Glutamatergic neuron (in vitro differentiated cells): ENCODE data around the gene NPC2. TPM values are rescaled to one million over a fixed set of nuclear protein-coding genes. Genes with fewer than 3 reads are reported as not detected.

Experiments
- DNase-seq: peaks from one replicate; pipeline ENCODE4 v3.0.0; 2022
- H3K27ac Mint-ChIP-seq: one replicate; pipeline ENCODE4 v1.8.0; 2020; ENCODE audit warnings: mild to moderate bottlenecking, mixed read lengths, inconsistent platforms; ENCODE audit not compliant: unreplicated experiment
- H3K27me3 Mint-ChIP-seq: one replicate; pipeline ENCODE4 v1.8.0; 2020; ENCODE audit warnings: mild to moderate bottlenecking, moderate library complexity, mixed read lengths, inconsistent platforms; ENCODE audit not compliant: unreplicated experiment
- H3K36me3 Mint-ChIP-seq: one replicate; pipeline ENCODE4 v1.8.0; 2020; ENCODE audit warnings: mild to moderate bottlenecking, mixed read lengths, inconsistent platforms; ENCODE audit not compliant: unreplicated experiment
- H3K4me1 Mint-ChIP-seq: one replicate; pipeline ENCODE4 v1.8.0; 2020; ENCODE audit warnings: mild to moderate bottlenecking, low read depth, mixed read lengths, inconsistent platforms; ENCODE audit not compliant: unreplicated experiment
- H3K4me3 Mint-ChIP-seq: one replicate; pipeline ENCODE4 v1.8.0; 2020; ENCODE audit warnings: mild to moderate bottlenecking, mixed read lengths, inconsistent platforms; ENCODE audit not compliant: unreplicated experiment
- H3K9me3 Mint-ChIP-seq: one replicate; pipeline ENCODE4 v1.8.0; 2020; ENCODE audit warnings: mild to moderate bottlenecking, moderate library complexity, mixed read lengths, inconsistent platforms; ENCODE audit not compliant: unreplicated experiment
- total RNA-seq: library from RNA; stranded (reverse); fragmentation: NEBNext Ultra II Directional; extraction: Animal tissue kit (Norgen Biotek cat#: 25700); gene quantifications from one replicate; pipeline ENCODE4 v1.2.1, GENCODE V29; 2021; ENCODE audit not compliant: unreplicated experiment
- TF ChIP-seq, protein P1 (sequence below): fragments of 200-600 bp; sonication (generic); IDR thresholded peaks from one replicate; pipeline ENCODE4 v1.5.0; 2021; ENCODE audit not compliant: partially characterized antibody, unreplicated experiment

Gene NPC2
- total RNA-seq, 1 donor from 2014 or later = 17.6 TPM

DNA sequence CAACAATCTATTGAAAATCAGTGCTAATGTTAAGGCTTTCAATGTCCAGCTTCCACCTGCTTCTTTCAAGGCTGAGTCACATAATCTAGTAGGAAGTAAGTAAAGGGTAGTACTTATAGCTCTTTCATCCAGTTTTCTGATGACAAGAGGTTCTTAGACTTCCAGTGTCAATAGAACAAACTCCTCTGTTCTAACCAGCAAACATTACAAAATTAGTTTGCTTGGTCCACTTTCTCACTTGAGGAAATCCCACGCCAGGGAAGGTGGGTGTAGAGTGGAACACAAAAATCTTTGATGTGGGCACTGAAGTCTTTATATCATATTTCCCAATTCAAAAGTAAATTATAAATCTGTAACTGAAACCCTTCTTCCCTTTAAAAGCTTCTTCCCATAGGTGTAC, 2.6 kb downstream of the NPC2 start:
- Mint-ChIP-seq H3K27ac (no peak overlapping the region), H3K4me1 (peaks cover 4% of the 10 kb centered on the region), H3K27me3 (peaks cover 5% of the 10 kb centered on the region), H3K9me3 (no peaks in the 10 kb centered on the region), H3K4me3 (no peak overlapping the region), H3K36me3 (no peaks in the 10 kb centered on the region)
- no peak for DNase-seq
- TF ChIP-seq, protein P1, sequence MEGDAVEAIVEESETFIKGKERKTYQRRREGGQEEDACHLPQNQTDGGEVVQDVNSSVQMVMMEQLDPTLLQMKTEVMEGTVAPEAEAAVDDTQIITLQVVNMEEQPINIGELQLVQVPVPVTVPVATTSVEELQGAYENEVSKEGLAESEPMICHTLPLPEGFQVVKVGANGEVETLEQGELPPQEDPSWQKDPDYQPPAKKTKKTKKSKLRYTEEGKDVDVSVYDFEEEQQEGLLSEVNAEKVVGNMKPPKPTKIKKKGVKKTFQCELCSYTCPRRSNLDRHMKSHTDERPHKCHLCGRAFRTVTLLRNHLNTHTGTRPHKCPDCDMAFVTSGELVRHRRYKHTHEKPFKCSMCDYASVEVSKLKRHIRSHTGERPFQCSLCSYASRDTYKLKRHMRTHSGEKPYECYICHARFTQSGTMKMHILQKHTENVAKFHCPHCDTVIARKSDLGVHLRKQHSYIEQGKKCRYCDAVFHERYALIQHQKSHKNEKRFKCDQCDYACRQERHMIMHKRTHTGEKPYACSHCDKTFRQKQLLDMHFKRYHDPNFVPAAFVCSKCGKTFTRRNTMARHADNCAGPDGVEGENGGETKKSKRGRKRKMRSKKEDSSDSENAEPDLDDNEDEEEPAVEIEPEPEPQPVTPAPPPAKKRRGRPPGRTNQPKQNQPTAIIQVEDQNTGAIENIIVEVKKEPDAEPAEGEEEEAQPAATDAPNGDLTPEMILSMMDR = no peak

DNA sequence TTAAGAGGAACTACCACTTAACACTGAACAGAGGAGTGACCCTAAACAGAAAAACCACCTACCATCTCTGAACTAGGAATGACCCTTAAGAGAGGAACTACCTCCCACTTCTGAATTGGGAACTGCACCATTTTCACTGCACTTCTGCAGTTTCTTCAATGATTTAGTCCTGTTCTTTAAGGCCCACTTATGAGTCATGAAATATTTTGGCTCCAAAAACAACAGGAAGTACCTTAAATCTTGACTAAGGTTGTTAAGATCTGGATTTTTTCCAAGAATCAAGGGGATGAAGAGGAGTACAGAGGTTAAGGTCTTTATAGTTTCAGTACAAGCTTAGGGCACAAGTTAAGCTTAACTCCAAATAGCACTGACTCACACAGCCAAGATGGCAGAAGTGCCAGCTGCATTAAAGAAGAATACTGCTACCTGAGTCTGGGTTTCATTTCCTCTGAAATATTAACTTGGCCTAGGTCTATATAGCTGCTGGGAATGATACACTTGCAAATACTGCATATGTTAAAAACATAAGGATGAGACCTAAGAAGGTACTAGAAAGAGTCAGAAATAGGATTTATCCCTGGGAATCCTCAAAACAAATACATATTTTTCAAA, 4.2 kb downstream of the NPC2 start:
- no peaks in the 10 kb centered on the region for H3K4me1 Mint-ChIP-seq

DNA sequence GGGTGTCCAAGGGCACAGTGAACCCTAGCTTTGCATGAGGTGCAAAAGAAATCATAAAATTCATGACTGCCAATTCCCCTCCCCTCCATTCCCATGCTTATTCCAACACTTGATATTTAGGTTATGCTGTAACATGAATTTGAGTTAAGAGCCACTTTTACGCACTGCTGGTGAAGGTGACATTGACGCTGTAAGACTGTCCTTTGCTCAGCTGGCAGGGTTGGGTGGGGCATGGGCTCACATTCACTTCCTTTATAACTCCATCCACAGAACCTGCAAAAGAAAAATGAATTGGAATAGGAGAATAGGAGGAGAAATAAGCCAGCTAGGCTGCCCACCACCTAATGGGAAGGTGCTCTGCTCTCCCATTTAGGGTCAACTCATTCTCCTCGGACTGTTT, 6.9 kb downstream of the NPC2 start:
- DNase-seq = no peak
- H3K4me3 Mint-ChIP-seq = no peak overlapping the region
- TF ChIP-seq, protein P1 = no peak
- no peaks in the 10 kb centered on the region for H3K4me1 Mint-ChIP-seq
- H3K36me3 Mint-ChIP-seq = no peaks in the 10 kb centered on the region
- no peak overlapping the region for H3K27ac Mint-ChIP-seq
- H3K27me3 Mint-ChIP-seq = peaks cover 3% of the 10 kb centered on the region
- H3K9me3 Mint-ChIP-seq = no peaks in the 10 kb centered on the region

More for the DNA sequence above, 4.2 kb downstream of the NPC2 start:
- Mint-ChIP-seq H3K27ac (no peak overlapping the region), H3K36me3 (no peaks in the 10 kb centered on the region), H3K4me3 (no peak overlapping the region), H3K9me3 (no peaks in the 10 kb centered on the region), H3K27me3 (peaks cover 5% of the 10 kb centered on the region)
- TF ChIP-seq, protein P1 = no peak
- DNase-seq = no peak

DNA sequence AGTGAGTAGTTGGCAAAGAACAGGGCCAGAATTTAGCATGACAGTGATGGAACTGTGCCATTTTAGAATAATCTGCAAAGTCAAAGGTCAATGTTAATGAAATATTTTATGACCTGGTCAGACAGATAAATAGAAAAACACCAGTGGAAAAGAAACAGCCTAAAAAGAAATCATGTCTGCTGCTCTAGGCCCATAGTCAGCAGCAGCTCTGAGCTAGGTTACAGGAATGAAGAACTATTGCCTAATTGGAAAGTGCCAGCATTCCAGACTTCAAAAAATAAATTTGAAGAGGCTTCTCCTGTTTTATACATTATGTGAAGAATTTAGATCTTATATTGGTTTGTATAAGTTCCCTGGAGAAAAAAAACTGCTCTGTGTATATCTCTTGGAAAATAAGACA, 9.8 kb downstream of the NPC2 start:
- no peak overlapping the region for H3K4me3 Mint-ChIP-seq
- no peak overlapping the region for H3K27ac Mint-ChIP-seq
- TF ChIP-seq, protein P1 = no peak
- H3K27me3 Mint-ChIP-seq = no peaks in the 10 kb centered on the region
- no peak for DNase-seq
- no peaks in the 10 kb centered on the region for H3K36me3 Mint-ChIP-seq
- no peaks in the 10 kb centered on the region for H3K4me1 Mint-ChIP-seq
- no peaks in the 10 kb centered on the region for H3K9me3 Mint-ChIP-seq

DNA sequence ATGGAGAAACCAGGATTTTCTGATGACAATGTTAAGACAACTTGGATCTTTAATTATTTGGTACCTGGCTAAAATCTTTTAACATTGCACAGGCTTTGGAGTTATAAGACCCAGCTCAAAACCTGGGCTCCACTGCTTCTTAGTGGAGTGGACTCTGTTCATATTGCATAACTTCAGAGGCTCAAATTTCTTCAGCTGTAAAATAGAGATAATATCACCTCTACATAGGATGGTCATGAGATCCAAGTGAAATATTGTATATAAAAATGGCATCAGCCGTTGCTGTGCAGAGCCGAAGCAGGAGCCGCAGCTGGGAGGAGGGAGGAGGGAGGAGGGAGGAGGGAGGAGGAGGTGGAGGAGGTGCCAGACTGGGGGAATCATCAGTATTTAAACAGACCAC, 10.5 kb downstream of the NPC2 start:
- no peak overlapping the region for H3K4me3 Mint-ChIP-seq
- no peak overlapping the region for H3K27ac Mint-ChIP-seq
- H3K36me3 Mint-ChIP-seq = no peaks in the 10 kb centered on the region
- H3K9me3 Mint-ChIP-seq = no peaks in the 10 kb centered on the region
- no peaks in the 10 kb centered on the region for H3K27me3 Mint-ChIP-seq
- TF ChIP-seq, protein P1 = no peak
- H3K4me1 Mint-ChIP-seq = no peaks in the 10 kb centered on the region
- no peak for DNase-seq
